Inflammatory macrophage treated with lipopolysaccharide for 4 hours (primary cell): ENCODE measurements around the gene TNS1.
A peak's percentile ranks its signal among the peaks of the same experiment; 100 is the strongest.

Experiments
- DNase-seq: peaks from one replicate; pipeline ENCODE4 v3.0.0-alpha.2; 2020

The TNS1 gene

DNA sequence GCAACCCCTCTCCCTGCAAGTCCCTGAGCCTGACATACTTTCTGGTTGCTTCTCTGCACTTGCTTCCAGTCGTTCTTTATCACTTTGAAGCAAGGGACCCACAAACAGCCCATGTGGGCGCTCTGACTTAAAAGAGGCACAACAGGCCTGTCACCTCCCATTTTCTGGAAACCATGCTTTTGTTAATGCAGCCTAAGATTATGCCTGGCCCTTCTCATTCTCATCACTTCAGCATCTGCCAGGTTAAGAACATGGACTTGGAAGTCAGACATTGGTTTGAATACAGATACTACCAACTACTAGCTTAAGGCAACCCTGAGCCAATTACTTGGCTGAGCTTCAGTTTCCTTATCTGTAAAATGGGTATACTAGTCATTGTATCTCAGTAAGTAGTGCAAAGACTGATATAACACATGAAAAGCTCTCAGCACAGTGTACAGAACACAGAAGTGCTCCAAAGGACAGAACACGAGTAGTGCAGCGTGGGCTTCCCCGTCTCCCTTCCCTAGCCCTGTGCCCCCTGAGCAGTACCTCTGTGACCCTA lies 141.4 kb downstream of the TNS1 start:
- DNase-seq = no peak

DNA sequence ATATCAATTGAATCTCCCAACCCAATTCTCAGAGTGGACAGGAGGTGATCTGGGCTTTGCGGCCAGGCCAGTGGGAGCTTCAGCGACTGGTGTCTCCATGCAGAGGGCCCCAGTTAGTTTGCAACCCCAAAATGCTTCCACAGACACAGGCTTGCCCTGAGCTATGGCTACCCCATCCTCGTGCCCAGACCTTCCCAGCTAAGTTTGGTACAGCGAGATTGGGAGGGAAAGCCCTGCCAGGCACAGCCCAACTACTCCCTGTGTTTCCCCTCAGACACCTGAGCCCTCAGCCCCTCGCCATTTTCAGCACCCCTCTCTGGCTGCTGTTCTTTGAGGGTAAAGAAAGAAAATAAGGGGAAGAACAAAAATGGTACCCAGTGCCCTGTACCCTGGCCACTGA lies 142.9 kb downstream of the TNS1 start:
- DNase-seq = no peak

DNA sequence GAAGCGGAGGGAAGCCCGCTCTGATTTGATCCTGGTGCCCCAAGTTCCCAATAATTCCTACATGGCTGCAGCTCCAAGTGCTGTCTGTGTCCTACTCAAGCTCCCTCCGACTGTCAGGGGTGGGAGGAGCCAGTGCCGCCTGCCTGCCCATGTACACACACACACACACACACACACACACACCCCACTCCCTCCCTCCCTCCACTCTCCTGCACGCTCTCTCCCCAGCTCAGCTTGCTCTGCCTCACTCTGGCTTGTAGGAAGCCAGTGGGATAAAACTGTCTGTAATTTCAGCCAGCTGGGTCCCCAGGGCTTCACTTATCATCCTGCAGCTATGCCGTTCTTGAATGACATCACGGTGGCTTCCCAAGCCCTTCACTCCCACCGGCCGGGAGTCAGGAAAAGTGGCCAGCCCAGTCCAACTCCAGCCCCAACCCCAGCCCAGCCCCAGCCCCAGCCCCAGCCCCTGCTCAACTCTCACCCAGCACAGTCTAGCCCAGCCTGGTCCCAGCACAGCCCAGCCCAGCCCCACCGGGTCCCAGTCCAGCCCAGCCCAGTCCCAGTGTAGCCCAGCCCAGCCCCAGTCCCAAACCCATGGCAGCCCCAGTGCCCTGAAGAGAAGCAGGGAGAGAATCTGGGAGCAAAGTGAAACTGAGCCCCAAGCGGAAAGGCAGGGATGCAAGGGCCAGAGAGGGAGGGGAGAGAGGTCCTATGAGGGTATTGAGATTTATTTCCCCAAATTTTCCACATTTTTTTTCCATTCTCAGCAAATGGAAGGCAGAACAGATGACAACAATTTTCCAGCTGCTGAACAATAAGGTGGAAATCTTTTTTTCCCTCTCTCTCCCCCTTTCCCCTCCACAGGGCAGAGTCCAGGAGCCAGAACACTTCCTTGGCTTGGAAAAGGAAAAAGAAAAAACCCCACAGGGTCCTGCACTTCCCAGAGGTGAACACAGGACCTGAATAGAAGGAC lies 144.0 kb downstream of the TNS1 start:
- DNase-seq = no peak

DNA sequence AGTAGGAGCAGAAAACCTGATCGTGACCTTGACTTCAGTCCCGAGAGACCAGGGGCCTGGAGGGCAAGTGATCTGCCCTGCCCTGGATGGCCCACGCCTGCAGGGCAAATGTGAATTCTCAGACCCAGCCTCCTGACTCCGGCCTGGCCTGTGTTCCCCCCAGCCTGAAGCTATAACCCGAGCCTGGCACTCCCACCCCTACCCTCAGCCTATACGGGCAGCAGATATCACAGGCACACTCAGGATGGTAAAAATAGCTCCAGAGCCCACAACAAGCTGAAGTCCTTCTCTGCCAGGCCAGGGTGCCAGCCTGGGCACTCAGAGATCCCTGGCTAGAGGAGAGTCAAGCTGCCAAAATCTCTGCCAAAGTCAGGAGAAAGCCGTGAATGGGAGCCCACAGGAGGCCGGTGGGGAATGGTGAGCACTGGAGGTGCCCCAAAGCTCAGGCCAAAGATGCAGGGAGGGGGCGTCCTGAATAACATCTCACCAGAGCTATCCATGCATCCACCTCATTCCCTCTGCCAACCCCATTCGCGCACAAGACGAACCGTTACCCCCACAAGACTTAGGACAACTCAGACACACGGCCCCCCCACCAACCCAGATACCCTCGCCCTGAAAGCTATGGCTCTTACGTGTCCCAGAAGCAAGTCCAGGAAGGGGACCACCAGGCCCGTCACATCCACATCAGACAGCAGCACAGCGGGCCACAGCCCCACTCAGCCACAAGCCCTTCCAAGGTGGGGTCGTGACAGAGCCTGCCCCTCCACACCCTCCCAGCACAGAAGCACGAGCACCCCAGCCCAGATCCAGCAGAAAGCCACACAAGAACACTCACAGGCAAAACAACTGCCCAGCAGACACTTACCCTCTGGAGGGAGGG lies 144.9 kb downstream of the TNS1 start:
- no peak for DNase-seq

DNA sequence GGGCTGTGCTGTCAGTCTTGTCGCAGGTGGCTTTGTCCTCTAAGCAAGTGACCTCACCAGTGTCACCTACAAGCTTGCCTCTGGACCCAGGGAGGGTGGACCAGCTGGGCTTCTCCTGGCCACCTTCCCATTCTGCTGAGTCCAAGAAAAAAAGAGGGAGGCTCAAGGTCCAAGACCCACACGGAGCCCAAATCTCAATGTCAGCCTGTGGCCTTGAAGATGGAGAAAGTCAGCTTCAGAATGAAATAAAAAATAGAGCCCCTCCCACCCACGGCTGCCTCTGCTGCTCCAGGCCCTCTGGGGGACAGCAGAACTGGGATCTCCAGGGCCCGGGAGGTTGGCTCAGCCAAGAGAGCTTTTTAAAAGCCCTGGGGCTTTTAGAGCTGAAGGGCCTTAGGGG lies 145.9 kb downstream of the TNS1 start:
- no peak for DNase-seq

DNA sequence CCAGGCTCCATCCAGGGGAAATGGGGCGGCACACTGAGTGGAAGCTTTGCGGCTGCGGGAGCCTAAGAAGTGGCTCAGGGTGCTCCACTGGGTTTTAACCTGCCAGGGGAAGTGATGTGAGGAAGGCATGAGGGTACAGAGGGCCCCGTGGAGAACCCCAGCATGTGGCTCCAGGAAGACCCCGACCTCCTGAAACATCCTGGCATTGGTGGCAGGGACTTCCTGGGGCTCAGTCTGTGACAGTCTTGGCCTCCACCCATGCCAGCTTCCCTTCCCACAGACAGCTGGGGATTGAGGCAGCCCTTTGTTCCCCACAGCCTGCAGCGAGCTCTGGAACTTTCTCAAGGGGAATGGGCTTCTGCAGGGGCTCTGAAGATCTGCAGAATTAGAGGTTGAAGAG lies 146.6 kb downstream of the TNS1 start:
- no peak for DNase-seq

DNA sequence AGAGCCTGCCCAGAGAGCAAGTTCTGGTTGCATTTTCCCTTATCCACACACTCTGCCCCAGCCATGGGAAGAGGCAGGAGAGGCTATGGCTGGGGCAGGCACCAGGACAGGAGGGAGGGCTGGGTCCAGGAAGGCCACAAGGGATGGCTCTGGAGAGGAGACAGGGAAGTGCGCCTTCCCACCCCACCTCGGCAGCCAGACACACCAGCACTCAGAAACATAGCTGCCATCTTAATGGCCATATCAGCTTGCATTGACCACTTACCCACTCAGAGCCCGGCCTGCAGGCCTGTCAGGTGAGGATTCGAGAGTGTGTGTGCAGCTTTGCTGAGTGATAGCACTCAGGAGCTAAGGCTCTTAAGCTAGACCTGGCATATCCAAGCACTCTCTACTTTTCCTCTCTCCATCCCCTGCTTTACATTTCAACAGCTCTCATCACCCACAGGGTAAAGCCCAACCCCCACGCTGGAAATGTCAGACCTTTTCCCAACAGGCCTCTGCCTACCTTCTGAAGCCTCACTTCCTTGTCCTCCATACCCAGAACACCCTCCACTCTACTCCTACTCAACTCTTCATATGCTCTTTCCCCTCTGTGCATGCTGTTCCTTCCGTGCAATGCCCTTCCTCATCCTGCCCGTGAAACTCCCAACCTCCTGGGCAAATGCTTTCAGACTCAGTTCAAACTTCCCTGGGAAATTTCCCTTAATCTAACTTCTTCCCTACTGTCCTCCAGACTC lies 147.9 kb downstream of the TNS1 start:
- DNase-seq = peak; percentile 14

DNA sequence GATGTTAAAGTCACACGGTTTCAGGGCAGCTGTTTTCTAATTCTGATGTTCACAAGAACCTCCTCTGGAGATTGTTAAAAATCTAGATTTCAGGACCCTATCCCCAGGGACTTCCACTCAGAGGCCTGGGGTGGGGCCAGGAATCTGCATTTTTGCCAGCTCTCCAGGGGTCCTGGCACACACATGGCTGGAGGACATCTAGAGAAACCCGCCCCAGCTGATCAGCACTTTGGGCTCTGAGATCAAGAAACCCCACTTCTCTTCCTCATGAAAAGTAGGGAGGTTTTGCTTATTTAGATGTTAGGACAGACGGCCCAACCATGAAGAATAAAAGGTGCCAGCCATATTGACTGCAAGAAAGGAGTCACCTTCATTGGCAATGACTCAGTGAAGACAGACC lies 148.8 kb downstream of the TNS1 start:
- DNase-seq = no peak

DNA sequence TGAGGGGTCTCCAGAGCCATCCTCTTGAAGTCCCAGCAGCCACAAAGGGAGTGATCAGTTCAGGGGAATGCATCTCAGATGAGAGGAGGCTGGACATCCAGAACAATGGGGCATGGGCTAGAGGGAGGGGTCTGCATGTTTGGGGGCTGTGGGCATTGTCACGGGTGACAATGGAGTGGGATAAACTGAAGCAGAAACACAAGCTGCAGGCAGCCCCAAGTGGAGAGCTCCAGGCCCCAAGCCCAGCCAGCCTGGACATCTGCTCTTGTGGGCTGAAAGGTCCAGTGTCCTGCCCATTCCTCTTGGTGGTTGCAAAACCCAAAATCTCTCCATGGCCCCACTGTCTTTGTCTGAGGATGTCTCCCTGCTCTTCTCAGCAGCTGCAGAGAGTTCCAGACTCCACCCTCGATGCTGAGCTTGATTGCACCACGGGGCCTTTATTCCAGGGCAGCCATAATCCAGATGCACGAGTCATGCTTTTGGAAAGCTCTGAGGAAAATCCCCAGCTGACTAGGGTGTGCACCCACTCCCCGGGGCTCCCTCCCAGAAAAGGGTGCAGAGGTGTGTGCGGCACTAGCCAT lies 149.4 kb downstream of the TNS1 start:
- DNase-seq = no peak

DNA sequence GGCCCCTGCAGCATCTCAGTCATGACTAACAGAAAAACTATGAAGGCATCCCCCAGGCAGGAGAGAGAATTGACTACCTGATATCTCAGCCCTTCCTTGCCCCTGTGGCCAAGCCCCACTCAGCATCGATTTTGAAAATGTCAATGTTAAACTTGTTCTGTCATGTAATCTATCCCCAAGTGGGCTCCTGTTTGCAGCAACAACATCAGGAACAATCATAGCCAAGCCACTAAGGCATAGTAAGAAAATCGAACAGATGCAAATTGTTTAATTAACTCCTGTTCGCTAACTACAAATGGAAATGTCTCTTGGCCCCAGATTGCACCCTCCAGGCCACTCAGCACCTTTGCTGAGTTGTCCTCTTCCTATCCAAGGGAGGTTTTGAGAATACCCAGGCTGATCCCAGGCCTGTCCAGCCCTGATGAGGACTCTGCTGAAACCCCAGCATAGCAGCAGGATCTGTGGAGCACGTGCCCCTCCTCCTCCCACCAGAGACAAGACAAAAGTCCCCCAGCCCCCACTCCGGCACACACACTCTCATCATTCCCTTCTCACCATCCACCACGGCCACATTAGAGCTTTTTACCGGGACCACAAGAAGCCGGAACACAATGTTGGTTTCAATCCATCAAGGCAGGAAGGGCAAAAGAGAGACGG lies 150.1 kb downstream of the TNS1 start:
- no peak for DNase-seq

DNA sequence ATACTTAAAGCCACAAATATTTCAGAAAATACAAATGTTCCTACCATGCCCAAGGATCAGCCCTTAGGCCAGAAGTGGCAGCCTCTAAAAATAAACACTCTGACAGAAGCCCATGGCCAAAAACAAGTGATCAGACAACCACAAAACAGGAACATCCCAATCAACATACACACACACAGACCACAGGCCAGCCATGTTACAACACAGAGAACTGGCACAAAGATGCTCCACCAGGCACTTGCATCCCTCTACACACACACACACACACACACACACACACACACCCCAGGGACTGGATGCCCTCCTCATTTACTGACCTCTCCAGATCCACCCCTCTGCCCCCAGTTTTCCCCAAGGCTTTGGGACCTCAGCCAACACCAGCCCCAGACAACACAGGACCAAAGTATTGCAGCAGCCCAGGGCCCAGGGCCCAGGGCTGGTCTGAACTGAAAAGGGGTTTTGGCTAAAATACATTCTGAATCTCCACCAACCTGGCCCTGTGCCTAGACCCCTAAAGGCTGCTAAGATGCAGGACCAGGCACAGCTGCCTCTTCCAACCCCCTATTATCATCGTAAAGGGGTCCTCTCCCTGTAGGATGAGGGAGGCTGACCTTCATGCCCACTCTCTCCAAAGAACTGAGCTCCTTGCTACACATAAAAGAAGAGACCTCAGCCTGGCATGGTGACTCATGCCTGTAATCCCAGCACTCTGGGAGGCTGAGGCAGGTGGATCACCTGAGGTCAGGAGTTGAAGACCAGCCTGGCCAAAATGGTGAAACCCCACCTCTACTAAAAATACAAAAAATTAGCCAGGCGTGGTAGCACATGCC lies 151.4 kb downstream of the TNS1 start:
- peak; percentile 69 for DNase-seq

DNA sequence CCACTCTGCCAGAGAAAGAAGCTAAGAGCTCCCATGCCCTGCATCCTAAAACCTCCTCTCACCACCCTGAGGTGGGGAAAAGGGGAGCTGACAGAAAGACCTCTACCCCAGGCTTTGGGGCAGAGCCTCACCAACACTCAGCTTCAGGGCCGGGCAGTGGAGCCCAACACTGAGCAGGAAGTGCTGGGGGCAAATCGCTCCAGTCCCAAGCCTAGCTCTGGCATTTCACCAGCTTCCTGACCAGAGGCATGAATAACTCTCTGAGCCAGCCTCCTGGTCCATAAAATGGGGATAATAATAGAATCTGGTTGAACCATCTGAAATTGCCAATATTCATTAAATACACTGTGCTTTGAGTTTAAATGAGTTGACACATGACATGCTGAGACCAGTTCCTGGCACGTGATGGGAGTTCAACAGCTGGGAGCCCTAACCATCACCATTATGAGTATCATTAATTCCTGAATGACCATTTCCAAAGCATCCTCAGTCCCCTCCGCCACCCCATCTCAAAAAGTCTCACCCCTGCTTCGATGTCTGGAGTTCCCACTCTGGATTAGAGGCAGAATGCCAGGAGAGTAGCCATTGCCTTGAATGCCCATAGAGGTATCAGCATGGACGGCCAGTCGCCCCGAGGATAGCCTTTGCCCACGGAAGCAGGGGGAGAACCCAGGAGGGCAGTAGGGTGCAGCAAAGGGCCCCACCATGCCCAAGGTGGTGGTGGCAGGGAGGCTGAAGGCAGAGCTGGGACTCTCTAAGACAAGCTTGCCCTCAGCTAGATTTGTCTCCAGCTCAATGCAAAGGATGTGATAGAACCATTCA lies 153.4 kb downstream of the TNS1 start:
- DNase-seq = no peak

DNA sequence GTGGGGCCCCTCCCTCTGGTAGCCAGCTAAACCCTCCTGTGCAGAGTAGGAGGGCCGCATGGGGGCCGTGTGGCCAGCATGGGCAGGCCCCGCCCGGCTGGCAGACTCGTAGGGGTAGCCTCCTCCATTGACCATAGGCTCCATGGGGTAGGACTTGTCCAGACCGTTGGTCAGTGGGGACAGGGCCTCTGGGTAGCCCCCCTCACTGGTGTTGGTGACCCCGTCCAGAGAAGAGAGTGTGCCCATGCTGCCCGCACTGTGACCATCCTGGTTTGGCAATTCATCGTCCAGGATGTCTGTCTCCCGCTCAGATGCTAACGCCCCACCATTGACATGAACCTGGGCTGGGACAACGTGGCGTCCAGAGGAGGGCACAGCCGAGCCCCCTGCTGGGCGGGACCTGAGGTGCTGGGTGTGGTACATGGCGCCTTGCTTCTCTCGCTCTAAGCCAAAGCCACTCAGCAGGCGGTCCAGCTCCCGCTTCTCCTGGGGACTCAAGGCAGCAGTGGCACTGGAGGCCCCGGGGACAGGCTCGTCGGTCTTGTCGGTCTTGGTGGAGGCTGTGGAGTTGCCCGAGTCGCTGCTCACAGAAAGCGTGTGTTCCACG lies 154.3 kb downstream of the TNS1 start:
- DNase-seq = no peak

DNA sequence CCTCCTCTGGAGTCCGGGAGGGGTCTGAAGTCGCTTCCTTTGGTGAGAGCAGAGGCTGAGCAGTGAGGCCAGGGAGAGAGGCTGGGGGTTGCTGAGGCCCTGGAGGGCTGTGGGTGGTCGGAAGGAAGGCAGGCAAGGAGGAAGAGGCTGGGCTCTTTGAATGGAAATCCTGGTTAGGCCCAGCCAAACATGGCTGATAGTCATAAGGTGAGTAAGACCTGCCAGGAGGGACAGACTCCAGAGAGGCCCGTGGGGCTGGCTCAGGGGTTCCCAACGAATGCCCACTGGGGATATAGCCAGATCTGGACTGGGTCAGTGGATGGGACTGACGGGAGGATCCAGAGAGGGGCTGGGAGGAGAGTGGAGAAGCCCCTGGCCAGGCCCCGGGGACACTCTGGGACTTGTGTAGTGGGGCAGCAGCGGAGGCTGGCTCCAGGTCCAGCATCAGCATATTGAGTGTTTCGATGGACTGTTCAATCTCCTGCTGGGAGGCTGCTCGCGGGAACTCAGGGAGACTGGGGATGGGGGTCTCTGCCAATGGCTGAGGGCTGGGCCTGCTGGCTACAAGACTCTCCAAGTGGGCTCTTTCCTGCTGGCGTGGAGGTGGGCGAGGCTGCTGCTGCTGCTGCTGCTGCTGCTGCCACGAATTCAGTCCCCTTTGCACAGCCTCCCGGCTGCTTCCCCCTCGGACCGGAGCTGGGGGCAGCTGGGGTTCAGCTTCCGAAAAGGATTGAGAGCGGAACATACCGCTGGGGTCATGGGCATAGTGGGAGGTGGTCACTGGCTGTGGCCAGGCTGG lies 155.0 kb downstream of the TNS1 start:
- DNase-seq = no peak

DNA sequence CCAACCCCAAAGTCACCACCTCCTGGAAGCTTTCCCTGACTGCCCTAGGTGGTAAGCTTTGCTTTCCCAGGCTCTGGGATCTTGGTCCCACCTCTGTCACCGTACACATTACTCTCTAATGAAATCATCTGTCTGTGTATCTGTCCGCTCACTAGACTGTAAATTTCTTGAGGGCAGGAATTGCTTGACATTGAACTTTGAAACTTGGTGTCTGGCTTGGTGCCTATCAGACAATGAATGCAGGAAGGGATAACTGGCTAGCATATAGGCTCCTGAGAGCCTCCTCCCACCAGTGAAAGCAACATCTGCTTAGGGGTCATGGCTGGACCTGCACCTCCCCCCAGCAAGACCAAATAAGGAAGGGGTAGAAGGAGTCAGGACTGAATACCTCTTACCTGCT lies 155.7 kb downstream of the TNS1 start:
- DNase-seq = no peak

DNA sequence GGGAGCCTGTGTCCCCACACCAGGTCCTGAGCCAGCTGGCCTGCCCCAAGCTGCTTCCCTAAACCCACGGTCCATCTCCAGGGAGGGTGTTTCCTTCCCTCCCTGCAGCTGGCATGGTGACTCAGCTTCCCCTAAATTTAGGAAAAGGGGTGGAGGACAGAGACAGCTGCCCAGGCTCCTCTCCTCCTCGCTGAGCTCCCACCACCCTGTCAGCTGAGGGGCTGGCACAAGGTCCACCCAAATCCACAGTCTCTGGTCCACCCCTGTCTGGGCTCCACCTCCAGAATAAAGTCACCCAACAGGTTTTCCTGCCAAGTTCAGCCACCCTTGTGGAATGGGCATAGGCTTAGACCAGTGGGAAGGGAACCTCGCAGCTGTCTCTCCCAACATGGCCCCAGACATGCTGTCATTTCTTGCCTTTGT lies 156.5 kb downstream of the TNS1 start:
- peak; percentile 65 for DNase-seq

DNA sequence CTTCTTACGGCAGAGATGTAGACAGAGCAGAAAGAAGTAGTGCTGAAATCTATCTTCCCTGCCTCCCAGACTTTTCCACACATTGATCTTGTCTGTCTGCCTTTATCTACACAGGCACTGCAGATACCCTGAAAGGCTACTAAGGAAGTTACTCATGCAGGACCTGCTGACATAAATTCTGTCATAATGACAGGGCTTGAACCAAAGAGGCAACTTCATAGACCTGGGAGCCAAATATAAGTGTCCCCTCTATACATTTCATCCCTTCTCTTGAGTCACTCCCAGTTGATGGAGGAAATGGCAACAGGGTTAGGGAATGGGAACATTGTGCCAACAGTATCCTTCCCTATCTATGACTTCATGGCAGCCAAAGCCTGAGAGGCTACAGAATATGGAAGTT lies 157.5 kb downstream of the TNS1 start:
- no peak for DNase-seq

DNA sequence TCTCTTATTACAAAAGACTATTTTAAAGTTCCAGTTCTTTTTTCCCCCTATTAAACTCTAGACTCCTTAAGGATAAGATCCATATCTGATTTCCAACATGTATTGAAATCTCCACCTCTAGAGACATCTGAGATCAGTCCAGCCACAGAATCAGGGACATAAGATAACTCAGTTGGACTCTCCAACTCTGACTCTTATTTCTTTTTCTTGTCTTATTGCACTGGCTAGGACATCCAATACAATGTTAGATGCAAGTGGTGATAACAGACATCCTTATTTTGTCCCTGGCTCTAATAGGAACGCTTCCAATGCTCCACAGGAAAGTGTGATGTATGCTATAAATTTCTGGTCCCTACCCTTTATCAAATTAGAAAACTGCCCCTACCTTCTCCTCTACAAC lies 158.1 kb downstream of the TNS1 start:
- DNase-seq = no peak

DNA sequence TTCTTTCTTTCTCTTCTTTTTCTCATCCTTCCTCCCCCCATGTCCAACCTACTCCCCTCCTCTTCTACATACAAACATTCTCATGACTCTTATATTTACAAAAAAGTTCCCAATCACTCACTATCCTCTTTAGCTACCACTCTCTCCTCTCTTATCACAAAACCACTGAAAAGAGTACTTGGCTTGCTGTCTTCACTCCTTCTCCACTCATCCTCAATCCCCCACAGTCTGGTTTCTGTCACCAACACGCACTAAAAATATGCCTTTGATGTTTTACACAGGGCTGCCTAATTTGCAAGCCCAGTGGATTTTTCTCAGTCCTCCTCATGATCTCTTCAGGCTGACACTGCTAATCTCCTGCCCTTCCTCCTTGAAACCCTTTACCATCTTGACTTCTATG lies 159.5 kb downstream of the TNS1 start:
- no peak for DNase-seq
